GM21381 (cell line): Measurements from ENCODE around the gene CHAD.
"Not testable (repeated sequence)": the region's sequence is repeated elsewhere in the genome, so short reads cannot be mapped to it uniquely, and the experiment has no call there.

Experiments
- ATAC-seq: cut with Tn5 transposase; IDR thresholded peaks from one replicate; pipeline ENCODE4 v1.9.1; 2021; ENCODE audit warnings: mild to moderate bottlenecking, moderate library complexity; ENCODE audit not compliant: unreplicated experiment

CHAD gene

GRCh38 chr17:50475775-50476544, 7.3 kb upstream of the CHAD start:
- ATAC-seq = not testable (repeated sequence)

DNA sequence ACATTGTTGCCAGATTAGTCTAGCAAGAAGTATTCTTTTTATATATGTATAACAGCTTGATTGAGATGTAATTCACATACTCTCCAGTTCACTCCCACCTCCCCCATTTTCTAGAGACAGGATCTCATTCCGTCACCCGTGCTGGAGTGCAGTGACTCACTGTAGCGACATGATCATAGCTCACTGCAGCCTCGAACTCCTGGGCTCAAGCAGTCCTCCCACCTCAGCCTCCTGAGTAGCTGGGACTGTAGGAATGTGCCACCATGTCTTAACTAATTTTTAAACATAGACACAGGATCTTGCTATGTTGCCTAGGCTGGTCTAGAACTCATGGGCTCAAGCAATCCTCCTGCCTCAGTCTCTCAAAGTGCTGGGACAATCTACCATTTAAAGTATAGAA, 6.7 kb upstream of the CHAD start:
- ATAC-seq = no peak

DNA sequence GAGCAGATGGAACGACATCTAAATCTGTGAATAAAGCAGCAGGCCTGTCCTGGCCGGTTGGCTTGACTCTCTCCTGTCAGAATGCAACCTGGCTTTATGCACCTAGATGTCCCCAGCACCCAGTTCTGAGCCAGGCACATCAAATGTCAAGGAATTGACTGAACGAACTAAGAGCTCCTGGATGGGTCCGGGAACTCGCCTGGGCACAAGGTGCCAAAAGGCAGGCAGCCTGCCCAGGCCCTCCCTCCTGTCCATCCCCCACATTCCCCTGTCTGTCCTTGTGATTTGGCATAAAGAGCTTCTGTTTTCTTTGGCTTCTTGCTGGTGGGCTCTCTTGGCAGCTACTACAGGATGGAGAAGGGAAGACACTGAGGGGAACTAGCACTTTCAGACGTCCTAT, 5.8 kb upstream of the CHAD start:
- ATAC-seq = no peak

DNA sequence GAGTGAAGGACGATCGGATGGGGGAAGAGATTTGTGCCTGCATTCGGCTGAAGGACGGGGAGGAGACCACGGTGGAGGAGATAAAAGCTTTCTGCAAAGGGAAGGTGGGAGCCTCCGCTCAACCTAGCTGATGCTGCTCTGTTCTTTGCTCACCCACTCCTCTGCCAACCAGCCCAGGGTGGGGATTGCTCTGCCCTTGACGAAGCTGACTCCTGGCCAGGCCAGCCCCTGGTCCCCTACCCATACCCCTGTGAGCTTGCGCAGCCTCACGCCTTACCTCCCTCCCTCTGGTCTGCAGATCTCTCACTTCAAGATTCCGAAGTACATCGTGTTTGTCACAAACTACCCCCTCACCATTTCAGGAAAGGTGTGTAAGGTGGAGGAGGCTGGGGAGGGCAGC, 5.2 kb upstream of the CHAD start:
- ATAC-seq = no peak

DNA sequence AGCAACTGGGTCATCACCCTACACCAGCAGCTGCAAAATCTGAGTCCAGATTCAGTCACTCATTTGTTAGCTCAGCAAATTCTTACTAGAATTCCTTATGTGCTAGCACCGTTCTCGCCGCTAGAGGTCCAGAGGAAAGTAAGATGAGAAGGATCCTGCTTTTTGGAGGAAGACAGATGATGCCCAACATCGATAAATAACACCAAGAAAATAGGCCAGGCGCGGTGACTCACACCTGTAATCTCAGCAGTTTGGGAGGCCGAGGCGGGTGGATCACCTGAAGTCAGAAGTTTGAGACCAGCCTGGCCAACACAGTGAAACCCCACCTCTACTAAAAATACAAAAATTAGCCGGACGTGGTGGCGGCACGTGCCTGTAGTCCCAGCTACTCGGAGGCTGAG, 4.1 kb upstream of the CHAD start:
- not testable (repeated sequence) for ATAC-seq

GRCh38 chr17:50472286-50472685, 3.6 kb upstream of the CHAD start:
- ATAC-seq = no peak

- no peak for ATAC-seq
Measured at GRCh38 chr17:50471009-50471905, 2.6 kb upstream of the CHAD start.

GRCh38 chr17:50470426-50470825, 1.7 kb upstream of the CHAD start:
- ATAC-seq = no peak

- no peak for ATAC-seq
Measured at GRCh38 chr17:50469671-50470305, 1.1 kb upstream of the CHAD start.

DNA sequence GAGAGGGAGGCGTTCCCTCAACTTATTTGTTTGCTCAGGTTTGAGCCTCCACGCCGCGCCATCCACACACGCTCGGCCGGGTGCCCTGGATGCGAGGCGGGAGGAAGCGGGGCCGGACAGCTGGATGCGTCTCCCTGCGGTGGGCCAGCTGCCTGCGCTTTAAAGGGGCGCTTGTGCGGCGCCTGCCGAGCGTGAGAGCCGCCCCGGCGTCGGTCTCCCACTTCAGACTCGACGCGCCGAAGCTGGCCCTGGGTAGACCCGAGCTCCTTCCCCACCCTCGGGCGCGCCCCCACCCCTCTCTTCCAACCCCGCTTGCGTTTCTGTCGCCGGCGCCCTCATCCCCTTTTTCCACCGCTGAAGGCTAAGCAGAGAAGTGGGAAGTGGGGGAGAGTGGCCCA, 527 bp upstream of the CHAD start:
- ATAC-seq = no peak

DNA sequence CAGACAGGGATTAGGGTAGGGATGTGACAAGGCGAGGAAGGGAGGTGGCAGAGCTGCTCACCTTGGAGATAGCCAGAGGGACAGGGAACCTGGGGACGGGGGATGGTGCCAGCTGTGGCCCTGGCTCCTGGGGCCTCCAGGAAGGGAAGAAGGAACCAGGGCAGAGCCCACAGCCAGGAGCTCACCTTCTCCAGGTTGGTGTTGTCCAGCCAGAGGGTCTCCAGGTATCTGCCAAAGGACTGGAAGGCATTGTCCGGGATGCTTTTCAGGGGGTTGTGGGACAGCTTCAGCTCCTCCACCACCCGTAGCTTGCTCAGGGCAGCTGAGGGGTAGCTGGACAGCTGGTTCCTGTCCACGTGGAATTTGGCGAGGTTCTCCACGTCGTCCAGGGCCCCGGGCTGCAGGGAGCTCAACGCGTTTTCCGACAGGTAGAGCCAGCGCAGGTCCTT, 801 bp downstream of the CHAD start:
- no peak for ATAC-seq

- ATAC-seq = no peak
Measured at GRCh38 chr17:50467114-50467854, 1.4 kb downstream of the CHAD start.

DNA sequence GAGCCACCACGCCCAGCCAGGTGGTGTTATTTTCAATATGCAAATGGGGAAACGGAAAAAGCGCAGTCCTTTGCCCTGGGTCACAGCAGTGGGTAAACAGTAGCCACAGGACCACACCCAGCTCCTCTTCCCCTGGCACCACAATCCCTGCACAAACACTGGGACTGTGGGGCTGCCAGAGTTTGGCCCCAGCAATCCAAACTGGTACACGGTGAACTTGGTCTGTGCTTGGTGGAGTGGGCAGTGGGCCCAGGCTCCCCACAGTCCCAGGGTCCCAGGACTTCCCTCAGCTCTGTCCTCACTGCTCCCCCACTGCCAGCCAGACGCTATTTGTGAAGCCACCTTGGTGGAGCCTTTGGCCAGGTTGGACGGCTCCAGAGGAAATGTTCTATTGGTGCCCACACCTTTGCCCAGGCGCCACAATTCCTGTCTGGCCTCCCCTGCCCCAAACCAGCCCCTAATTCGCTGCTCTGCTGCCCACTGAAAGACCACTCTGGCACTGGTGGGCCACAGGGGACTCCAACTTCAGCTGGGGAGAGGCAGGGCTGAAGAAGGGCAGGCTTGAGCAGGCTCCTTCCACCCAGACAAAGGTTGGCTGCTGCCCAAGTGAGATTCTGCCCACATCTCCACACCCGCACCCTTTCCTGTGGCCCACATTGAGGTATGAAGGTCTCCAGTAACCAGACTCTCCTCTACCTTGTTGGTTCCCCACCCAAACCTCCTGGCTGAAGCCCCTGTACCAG, 2.1 kb downstream of the CHAD start:
- no peak for ATAC-seq

- no peak for ATAC-seq
Measured at GRCh38 chr17:50465635-50466034, 3.0 kb downstream of the CHAD start.

GRCh38 chr17:50465171-50465570, 3.5 kb downstream of the CHAD start:
- no peak for ATAC-seq

GRCh38 chr17:50464736-50465135, 3.9 kb downstream of the CHAD start:
- ATAC-seq = no peak

DNA sequence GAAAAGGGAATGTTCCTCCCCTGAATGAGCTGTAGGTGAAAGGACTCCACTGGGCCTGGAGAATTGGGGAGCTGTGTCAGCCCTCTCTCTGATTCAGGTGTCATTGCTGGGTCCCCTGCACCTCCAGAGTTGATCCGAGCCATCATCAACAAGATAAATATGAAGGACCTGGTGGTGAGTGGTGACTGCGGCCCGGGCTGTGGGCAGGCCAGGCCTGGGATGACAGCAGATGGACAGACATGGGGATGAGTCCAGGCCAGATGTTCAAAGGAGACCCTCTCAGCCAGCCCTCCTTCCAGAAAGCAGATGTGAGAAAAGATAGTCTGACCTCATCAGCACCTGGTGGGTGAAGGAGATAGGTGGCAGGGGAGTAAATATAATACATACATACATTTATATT, 4.6 kb downstream of the CHAD start:
- ATAC-seq = no peak

GRCh38 chr17:50462446-50462845, 6.2 kb downstream of the CHAD start:
- no peak for ATAC-seq

- ATAC-seq = no peak
Measured at GRCh38 chr17:50461550-50462132, 7.0 kb downstream of the CHAD start.
